Heart right ventricle (tissue), 16 donors: ENCODE data around the gene CYP2B6. TPM values are rescaled to one million over a fixed set of nuclear protein-coding genes. Genes with fewer than 3 reads are reported as not detected.
"Not testable (repeated sequence)": the region's sequence is repeated elsewhere in the genome, so short reads cannot be mapped to it uniquely, and the experiment has no call there.

ENCODE experiments used
- ATAC-seq, 8 donors: fragments of 200-7000 bp; cut with Tn5 transposase; one replicate each; pipeline ENCODE4 v1.9.1; 2020; ENCODE audit warnings: mild to moderate bottlenecking in 8 of 8, moderate library complexity in 8 of 8, moderate number of reproducible peaks in 1 of 8
- DNase-seq, 2 donors: peaks; one replicate each; pipeline ENCODE4 v3.0.0-alpha.2; 2020
- H3K27ac ChIP-seq, 10 donors: fragments of 200-600 bp; sonication (generic) in 2 of 10; one replicate each; pipeline versions ENCODE4 v1.5.0 to v1.8.0; 2020 to 2022; ENCODE audit warnings: mild to moderate bottlenecking in 3 of 10
- H3K27me3 ChIP-seq, 7 donors: fragments of 200-600 bp; one replicate each; pipeline ENCODE4 v1.8.0; 2021 to 2022; ENCODE audit warnings: mild to moderate bottlenecking in 2 of 7
- H3K36me3 ChIP-seq, 9 donors: fragments of 200-600 bp; sonication (generic) in 1 of 9; one replicate each; pipeline versions ENCODE4 v1.5.0 to v1.8.0; 2020 to 2022; ENCODE audit warnings: mild to moderate bottlenecking in 2 of 9
- H3K4me1 ChIP-seq, 9 donors: fragments of 200-600 bp; sonication (generic) in 1 of 9; one replicate each; pipeline versions ENCODE4 v1.5.0 to v1.8.0; 2020 to 2022; ENCODE audit warnings: mild to moderate bottlenecking in 4 of 9
- H3K4me3 ChIP-seq, 10 donors: fragments of 200-600 bp; sonication (generic) in 2 of 10; one replicate each; pipeline versions ENCODE4 v1.5.0 to v1.8.0; 2020 to 2022; ENCODE audit warnings: mild to moderate bottlenecking in 7 of 10, moderate library complexity in 2 of 10
- H3K9me3 ChIP-seq, 11 donors: fragments of 200-600 bp in 10 of 11; sonication (generic) in 2 of 11; one replicate each; pipeline versions ENCODE4 v1.5.0 to v1.8.0; 2013 to 2022; ENCODE audit warnings: mild to moderate bottlenecking in 2 of 11, control low read depth in 1 of 11, moderate library complexity in 1 of 11
- CTCF ChIP-seq, 9 donors: fragments of 200-600 bp; sonication (generic) in 2 of 9; IDR thresholded peaks; one replicate each; pipeline versions ENCODE4 v1.5.0 to v1.8.0; 2021 to 2022; ENCODE audit warnings: antibody characterized with exemption in 9 of 9, mild to moderate bottlenecking in 5 of 9, moderate library complexity in 1 of 9
- WGBS, 2 donors: extraction: QIAGEN DNeasy Blood & Tissue Kit; methylation state at CpG; one replicate each; pipeline ENCODE4 v1.1.7; 2013; ENCODE audit warnings: inconsistent platforms in 1 of 2; 5-methylcytosine and 5-hydroxymethylcytosine counted together
- intact Hi-C, 10 donors: fragments of 100-400 bp; cut with DNase I; formaldehyde crosslinking; loops; one replicate each; pipeline versions ENCODE4 v1.11.1 to v1.14.2; 2022
- polyA plus RNA-seq, 2 donors: library from polyadenylated mRNA; stranded (reverse); fragments of 200-250 nt; gene quantifications; one replicate each; pipeline ENCODE4 v1.2.3, GENCODE V29; 2013
- total RNA-seq, 10 donors: library from RNA; stranded (reverse); fragmentation: NEBNext Ultra II Directional in 3 of 10; extraction: Animal tissue kit (Norgen Biotek cat#: 25700) in 3 of 10; gene quantifications; one replicate each; pipeline versions ENCODE4 v1.2.1 to v1.2.4, GENCODE V29; 2021 to 2023
- donor health status: Arrhythmogenic right ventricular cardiomyopathy.
- donor health status: ischemic (EF 13 %, LVEDD 7.1; RV severe dilation, severe dysfunction).
- donor health status: healthy with polysubstance abuse.
- donor health status: DM: no; HTN: yes; CAD: no.
- donor health status: DM: no; HTN: no; CAD: no.
- donor health status: ischemic (EF 25% LVEDD 6.9; RV normal size, moderate dysfunction).
- donor health status: ischemic (EF 25% LVEDD 5.7; RV mildly dilated, moderate dysfunction).
- donor health status: healthy.
- donor health status: DM: yes; HTN: yes; CAD: no.
- donor health status: Ischemic cardiomyopathy.
- donor health status: ischemic (EF 35%, LVEDD 5.7; RV mildly dilated, moderate dysfunction).
- donor health status: nonischemic (EF 11% LVEDD 7.7; RV severe dilation, severe dysfunction).
- donor health status: DM: yes; HTN: yes; CAD: no.
- donor health status: PGD.
- donor health status: ischemic (EF 29% LVEDD 5.4; RV normal size, mild dysfunction).
- donor health status: nonischemic (EF 23%, LVEDD 6.1; RV moderate dilation, normal function).

CYP2B6 gene
- total and polyA plus RNA-seq, 12 donors: not detected

- H3K4me1 ChIP-seq, ATAC-seq, H3K4me3 ChIP-seq, H3K9me3 ChIP-seq, H3K36me3 ChIP-seq, DNase-seq, H3K27ac ChIP-seq: not testable (repeated sequence)
- peaks cover 0 to 29% (median 12%) of the 10 kb centered on the region in 7 donors for H3K27me3 ChIP-seq
- 71 to 73% methylated on average over 6 of the region's 6 CpGs for WGBS, 2 donors
- intact Hi-C loops: loop anchor here in 7 of 10 donors (5.0 to 10.0 kb wide), 4 partner anchors 172 to 337 kb away; partner anchors contain the start of gene HNRNPUL1 (in 1 of the 7)
These were observed 20.4 kb upstream of the CYP2B6 start for GRCh38 chr19:40970396-40971345.

- H3K9me3 ChIP-seq: no peaks in the 10 kb centered on the region
- no peak overlapping the region for H3K27ac ChIP-seq
- no peak overlapping the region for H3K4me3 ChIP-seq
- WGBS, 2 donors: 23 to 28% methylated on average over 4 of the region's 4 CpGs
- peak; percentile 39 to 54 for DNase-seq
- H3K27me3 ChIP-seq: peaks cover 0 to 46% (median 13%) of the 10 kb centered on the region in 7 donors
- intact Hi-C loops: loop anchor here in 9 of 10 donors (2.0 to 10.0 kb wide), 5 partner anchors 168 to 333 kb away; partner anchors contain the start of gene HNRNPUL1 (in 1 of the 9)
- peak in 3 of 8 donors; percentile 51 to 75 (median 66) for ATAC-seq
- no peaks in the 10 kb centered on the region for H3K4me1 ChIP-seq
- H3K36me3 ChIP-seq: no peaks in the 10 kb centered on the region
- peak; percentile 65 to 91 (median 83) for TF ChIP-seq CTCF (IDR thresholded peaks at IDR 0.05)
These were observed 16.4 kb upstream of the CYP2B6 start for GRCh38 chr19:40974633-40975037.

- no peaks in the 10 kb centered on the region for H3K36me3 ChIP-seq
- no peaks in the 10 kb centered on the region for H3K9me3 ChIP-seq
- no peak overlapping the region for H3K4me3 ChIP-seq
- 63 to 65% methylated on average over 4 of the region's 4 CpGs for WGBS, 2 donors
- DNase-seq (no peak), ATAC-seq (no peak)
- H3K4me1 ChIP-seq: no peaks in the 10 kb centered on the region
- no peak for TF ChIP-seq CTCF (IDR thresholded peaks at IDR 0.05)
- peaks cover 0 to 45% (median 9%) of the 10 kb centered on the region in 7 donors for H3K27me3 ChIP-seq
- no peak overlapping the region for H3K27ac ChIP-seq
- intact Hi-C loops: loop anchor here in 4 of 10 donors (5.0 to 10.0 kb wide), 3 partner anchors 166 to 311 kb away; partner anchors contain the start of gene HNRNPUL1 (in 1 of the 4)
These were observed 14.9 kb upstream of the CYP2B6 start for GRCh38 chr19:40976134-40976533.

GRCh38 chr19:40976724-40977123 is 14.4 kb upstream of the CYP2B6 start:
- Histone ChIP-seq H3K4me3 (no peak overlapping the region), H3K27me3 (peaks cover 0 to 44% (median 7%) of the 10 kb centered on the region in 7 donors), H3K9me3 (no peaks in the 10 kb centered on the region), H3K27ac (no peak overlapping the region), H3K36me3 (no peaks in the 10 kb centered on the region), H3K4me1 (no peaks in the 10 kb centered on the region)
- 85 to 88% methylated on average over 4 of the region's 4 CpGs for WGBS, 2 donors
- DNase-seq: no peak
- intact Hi-C loops: loop anchor here in 4 of 10 donors (5.0 to 10.0 kb wide), 3 partner anchors 166 to 312 kb away; partner anchors contain the start of gene HNRNPUL1 (in 1 of the 4)
- ATAC-seq: no peak
- no peak for TF ChIP-seq CTCF (IDR thresholded peaks at IDR 0.05)

GRCh38 chr19:40979759-40980158 is 11.3 kb upstream of the CYP2B6 start:
- H3K9me3 ChIP-seq, ATAC-seq, H3K4me1 ChIP-seq, H3K4me3 ChIP-seq, H3K36me3 ChIP-seq, DNase-seq, H3K27ac ChIP-seq: not testable (repeated sequence)
- H3K27me3 ChIP-seq: peaks cover 0 to 47% (median 21%) of the 10 kb centered on the region in 7 donors
- intact Hi-C loops: loop anchor here in 4 of 10 donors (5.0 to 10.0 kb wide), 3 partner anchors 163 to 315 kb away; partner anchors contain the start of gene HNRNPUL1 (in 1 of the 4)
- 66 to 69% methylated on average over 4 of the region's 4 CpGs for WGBS, 2 donors

- H3K4me1 ChIP-seq, intact Hi-C loops, ATAC-seq, H3K4me3 ChIP-seq, H3K9me3 ChIP-seq, DNase-seq, H3K36me3 ChIP-seq, H3K27ac ChIP-seq: not testable (repeated sequence)
- H3K27me3 ChIP-seq: peaks cover 0 to 39% (median 21%) of the 10 kb centered on the region in 7 donors
- WGBS, 2 donors: 18 to 24% methylated on average over 2 of the region's 2 CpGs
These were observed 10.2 kb upstream of the CYP2B6 start for GRCh38 chr19:40980743-40981442.
